ENCODE results near the gene GID8.

GID8 gene

DNA sequence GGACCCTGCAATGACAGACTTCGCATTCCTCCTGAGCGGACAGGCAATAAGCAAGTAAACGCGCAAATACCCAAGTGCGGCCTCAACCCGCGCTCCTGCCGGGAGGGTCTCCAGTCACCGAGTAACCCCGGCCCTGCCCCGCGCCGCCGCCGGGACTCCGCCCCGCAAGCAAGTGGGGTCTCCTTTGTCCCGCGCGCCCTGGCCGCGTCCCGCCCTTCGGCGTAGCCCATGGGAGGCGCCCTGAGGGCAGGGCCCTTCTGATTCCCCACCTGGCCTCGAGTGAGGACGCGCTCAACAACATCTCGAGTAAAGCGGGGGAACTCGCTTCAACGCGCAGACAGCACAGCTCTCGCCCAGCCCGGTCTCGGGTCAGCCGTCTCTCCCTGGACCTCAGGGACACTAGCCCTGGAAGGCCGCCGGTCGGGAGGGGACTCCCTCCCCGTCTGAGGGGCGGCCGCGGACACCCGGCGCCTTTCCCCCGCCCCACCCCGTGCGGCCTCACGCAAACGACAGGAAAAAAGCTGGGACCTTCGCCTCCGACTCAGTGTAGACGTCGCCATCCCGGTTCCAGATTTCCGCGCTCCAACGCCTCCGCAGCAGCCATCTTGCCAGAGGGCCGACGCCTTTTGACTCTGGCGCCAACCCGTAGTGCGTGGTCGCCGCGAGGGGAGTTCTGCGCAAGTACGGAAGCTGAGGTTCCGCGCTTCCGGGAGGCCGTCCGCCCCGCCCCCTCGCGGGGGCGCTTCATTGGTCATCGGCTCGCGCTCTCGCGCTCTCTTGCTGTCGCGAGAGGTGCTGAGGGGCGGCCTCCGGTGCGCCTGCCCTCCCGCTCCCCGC is 461 bp upstream of the GID8 start:
- no peak for TF ChIP-seq CTCF (IDR thresholded peaks at IDR 0.05; ENCODE audit: low read depth, low read length)
- DNase-seq (ENCODE audit: extremely low read depth, low read depth) = peak; percentile 90

DNA sequence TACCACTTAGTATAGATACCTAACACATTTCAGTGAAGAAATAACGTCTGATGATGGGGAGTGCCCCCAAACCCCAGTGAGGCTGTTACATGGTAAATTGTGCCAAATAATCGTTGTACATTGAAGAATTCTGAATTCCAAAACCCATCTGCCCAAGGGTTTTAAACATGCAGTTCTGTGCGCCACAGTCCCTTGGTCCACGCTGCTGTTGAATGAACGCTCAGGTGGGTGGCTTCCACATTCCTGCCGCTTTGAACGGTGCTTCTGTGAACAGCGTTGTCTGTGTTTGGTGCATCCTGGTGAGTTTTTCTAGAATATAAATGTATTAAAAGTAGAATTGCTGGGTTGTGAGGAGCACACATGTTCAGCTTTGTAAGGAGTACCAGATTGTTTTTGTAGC is 2.9 kb downstream of the GID8 start:
- no peak for DNase-seq (ENCODE audit: extremely low read depth, low read depth)
- no peak for TF ChIP-seq CTCF (IDR thresholded peaks at IDR 0.05; ENCODE audit: low read depth, low read length)

- TF ChIP-seq CTCF (IDR thresholded peaks at IDR 0.05; ENCODE audit: low read depth, low read length) = no peak
- no peak for DNase-seq (ENCODE audit: extremely low read depth, low read depth)
Measured at GRCh38 chr20:62941792-62942191, 3.8 kb downstream of the GID8 start.

GRCh38 chr20:62942456-62942855 is 4.5 kb downstream of the GID8 start:
- no peak for DNase-seq (ENCODE audit: extremely low read depth, low read depth)
- TF ChIP-seq CTCF (IDR thresholded peaks at IDR 0.05; ENCODE audit: low read depth, low read length) = no peak

- DNase-seq (ENCODE audit: extremely low read depth, low read depth) = no peak
- no peak for TF ChIP-seq CTCF (IDR thresholded peaks at IDR 0.05; ENCODE audit: low read depth, low read length)
Measured at GRCh38 chr20:62943396-62943795, 5.4 kb downstream of the GID8 start.

DNA sequence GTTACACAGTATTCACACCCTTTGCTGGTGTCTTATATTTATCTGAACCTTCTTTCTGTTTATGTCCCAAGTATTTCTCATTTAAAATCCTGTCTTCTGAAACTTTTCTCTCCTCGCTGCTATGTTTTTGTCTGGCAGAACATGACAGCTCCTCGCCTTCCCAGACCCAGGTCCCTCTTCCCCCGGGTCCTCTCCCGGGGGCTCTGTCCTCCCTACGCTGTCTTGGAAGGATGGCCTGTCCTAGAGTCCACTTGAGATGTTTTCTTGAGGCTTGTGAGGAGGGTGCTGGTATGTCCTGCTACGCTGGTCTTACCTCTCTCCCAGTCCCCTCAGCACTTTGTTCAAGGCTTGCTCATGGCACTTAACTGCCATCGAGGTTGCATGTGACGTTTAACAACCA is 6.2 kb downstream of the GID8 start:
- no peak for DNase-seq (ENCODE audit: extremely low read depth, low read depth)
- TF ChIP-seq CTCF (IDR thresholded peaks at IDR 0.05; ENCODE audit: low read depth, low read length) = no peak

- no peak for DNase-seq (ENCODE audit: extremely low read depth, low read depth)
- TF ChIP-seq CTCF (IDR thresholded peaks at IDR 0.05; ENCODE audit: low read depth, low read length) = no peak
Measured at GRCh38 chr20:62944746-62945145, 6.8 kb downstream of the GID8 start.
